D721Med (cell line): ENCODE results near the gene SBF2.

ENCODE experiments used
- DNase-seq: peaks from one replicate; pipeline ENCODE4 v3.0.0; 2011; ENCODE audit warnings: low spot score; ENCODE audit not compliant: insufficient read length
- FAIRE-seq: peaks from 2 replicates; lab custom pipeline; 2011; peaks lifted over from hg19 to GRCh38; lab: Jason Lieb, UNC
- TF ChIP-seq, protein P1 (sequence below): IDR thresholded peaks from 2 replicates; pipeline ENCODE4 v1.5.1; 2012; ENCODE audit warnings: mild to moderate bottlenecking, control low read depth; ENCODE audit not compliant: insufficient read depth; ENCODE audit errors: missing control alignments

Gene SBF2

DNA sequence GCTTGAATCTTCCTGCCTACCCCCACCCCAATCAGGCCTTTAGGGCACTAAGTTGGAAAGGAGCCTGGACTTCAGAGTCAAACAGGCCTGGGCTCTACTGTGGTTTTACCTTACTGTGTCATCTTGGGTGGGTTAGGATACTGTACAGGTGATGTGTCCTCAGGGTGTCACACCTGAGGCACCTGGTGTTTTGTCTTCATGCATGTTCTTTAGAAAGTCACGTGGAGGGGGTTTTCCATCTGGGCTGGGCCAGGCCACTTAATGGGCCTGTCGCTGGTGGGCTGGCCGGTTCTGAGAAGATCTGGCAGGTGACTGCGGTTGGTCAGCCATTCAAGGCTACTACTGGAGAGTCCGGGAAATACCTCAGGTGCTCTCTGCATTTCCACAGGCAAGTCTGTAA is 537.6 kb downstream of the SBF2 start:
- TF ChIP-seq, protein P1, sequence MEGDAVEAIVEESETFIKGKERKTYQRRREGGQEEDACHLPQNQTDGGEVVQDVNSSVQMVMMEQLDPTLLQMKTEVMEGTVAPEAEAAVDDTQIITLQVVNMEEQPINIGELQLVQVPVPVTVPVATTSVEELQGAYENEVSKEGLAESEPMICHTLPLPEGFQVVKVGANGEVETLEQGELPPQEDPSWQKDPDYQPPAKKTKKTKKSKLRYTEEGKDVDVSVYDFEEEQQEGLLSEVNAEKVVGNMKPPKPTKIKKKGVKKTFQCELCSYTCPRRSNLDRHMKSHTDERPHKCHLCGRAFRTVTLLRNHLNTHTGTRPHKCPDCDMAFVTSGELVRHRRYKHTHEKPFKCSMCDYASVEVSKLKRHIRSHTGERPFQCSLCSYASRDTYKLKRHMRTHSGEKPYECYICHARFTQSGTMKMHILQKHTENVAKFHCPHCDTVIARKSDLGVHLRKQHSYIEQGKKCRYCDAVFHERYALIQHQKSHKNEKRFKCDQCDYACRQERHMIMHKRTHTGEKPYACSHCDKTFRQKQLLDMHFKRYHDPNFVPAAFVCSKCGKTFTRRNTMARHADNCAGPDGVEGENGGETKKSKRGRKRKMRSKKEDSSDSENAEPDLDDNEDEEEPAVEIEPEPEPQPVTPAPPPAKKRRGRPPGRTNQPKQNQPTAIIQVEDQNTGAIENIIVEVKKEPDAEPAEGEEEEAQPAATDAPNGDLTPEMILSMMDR: no peak
- no peak for FAIRE-seq
- DNase-seq: no peak

DNA sequence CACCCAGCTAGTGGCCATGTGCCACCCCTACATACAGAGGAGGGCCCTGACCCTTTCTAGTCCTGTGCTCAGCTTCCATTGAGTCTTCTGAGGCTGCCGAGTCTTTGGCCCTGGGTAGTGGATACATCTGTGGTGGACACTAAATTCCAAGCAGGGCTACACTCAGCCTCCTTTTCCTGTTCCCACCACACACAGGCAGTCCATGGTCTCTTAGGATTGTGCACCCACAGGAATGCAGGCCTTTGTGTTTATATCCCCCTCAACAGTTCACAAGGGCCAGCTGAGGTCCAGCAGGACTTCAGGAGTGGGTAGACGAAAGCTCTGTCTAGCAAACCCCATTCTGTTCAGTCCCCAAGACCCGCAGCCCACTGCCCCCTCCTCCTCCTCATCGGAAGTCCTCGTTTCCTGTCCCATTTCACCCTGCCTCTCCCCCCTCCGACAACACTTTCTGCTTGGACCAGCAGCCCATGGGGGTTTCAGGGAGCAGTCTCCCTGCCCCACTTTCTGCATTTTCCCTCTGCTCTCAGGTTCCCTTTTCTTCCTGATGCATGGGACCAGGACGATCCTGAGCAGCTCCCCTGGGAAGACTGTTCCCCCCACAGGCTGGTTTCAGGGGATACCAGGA is 538.3 kb downstream of the SBF2 start:
- FAIRE-seq: no peak
- TF ChIP-seq, protein P1: no peak
- no peak for DNase-seq

DNA sequence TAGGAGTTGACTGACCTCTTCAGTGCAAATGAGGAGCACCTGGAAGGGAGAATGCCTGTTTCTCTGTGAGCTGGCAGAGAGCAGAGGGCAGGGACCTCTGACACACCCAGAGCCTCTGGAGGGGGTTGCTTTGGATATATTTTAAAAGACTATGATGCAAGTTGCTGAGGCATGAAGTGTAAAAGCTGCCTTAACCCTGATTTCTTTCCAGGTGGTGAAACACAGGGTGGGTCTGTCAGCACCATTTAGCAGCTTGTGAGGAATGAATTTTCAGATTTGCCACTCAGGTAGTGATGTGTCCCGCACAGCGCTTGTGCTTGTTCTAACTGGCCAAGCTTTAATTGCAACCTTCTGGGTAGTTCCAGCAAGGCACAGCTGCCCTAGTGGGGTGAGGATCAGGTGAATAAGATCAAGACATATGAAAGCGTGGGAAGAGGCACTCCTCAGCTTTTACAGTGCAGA is 540.0 kb downstream of the SBF2 start:
- TF ChIP-seq, protein P1: no peak
- DNase-seq (no peak), FAIRE-seq (no peak)

DNA sequence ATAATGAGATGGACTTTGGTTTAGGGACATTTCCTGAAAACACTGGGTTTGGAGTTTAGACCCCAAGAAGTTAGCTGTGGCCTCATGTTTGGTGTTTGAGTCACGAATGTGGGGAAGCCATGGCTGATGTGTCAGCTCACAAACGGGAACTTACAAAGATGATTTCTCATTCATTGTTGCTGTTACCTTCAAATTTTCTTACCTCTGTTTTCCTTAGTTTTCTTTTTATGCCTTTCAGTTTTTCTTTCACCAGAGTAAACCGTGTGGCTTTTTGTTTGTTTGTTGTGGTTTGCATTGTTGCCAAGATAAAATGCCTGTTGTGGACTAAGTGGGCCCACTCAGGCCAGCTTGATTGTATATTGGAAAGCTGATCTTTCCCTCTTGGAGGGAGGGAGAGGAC is 541.0 kb downstream of the SBF2 start:
- FAIRE-seq (no peak), DNase-seq (no peak)
- TF ChIP-seq, protein P1: no peak

DNA sequence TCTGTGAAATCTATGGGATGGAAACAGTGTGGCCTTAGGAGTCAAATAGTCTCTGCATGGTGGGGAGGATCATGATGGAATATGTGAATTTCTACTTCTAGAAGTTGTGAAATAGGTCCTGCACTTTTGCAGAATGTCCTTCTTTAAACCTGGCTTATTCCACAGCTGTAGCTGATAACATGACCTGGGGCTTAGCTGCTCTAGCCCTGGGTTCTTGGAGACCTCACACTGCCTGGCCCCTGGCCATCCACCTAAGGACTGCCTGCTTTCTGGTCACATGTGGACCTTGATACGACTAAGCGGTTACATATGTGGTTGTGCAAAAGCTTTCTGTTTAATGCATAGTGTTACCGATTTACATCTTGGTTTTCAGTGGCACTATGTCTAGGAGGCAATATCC is 541.9 kb downstream of the SBF2 start:
- FAIRE-seq (no peak), DNase-seq (no peak)
- TF ChIP-seq, protein P1: no peak

DNA sequence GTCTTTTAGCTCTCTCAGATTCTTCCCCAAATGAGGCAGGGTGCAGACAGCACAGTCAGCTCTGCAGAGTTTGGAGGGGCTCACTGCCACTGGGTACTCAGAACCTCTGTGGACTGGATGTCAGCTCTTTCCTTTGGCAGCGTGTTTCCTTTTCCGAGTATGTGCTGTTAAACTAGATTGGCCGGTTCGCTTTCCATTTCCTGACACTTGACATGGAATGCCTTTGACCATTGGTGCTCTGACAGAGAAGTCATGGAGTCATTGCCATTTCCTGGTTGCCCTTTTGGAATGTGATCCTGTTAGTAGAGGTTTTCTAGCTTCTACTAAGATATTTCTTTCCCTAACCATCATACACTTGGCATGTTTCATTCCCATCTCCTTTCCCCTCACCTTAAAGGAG is 543.5 kb downstream of the SBF2 start:
- no peak for DNase-seq
- TF ChIP-seq, protein P1: no peak
- FAIRE-seq: no peak

DNA sequence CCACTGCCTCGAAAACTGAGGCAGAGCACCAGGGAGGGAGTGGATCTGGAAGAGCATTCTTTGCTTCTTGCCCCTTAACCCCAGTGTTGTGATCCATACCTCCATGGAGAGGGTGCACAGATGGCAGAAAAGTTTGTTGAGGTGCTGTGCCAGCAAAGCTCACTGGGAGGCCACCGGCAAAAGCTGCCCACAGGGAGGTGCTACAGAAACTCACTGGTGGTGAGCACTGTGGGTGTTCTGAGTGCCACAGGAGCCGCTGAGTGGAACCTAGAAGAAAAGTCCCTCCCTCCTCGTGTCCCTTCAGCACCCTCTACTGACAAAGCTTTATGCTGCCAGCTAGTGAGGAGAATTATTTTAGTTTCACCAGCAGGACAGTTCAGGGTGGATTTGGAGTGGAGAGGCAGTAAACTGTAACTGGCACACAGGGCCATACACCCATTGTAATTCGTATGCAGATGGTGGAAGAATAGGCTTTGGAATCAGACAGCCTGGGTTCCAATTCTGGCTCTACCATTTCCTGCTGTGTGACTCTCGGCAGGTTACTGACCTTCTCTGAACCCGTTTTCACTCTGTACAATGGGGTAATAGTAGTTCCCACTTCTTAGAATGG is 545.6 kb downstream of the SBF2 start:
- TF ChIP-seq, protein P1: peak; percentile 78
- no peak for FAIRE-seq
- DNase-seq: peak; percentile 44
